Thyroid gland (tissue), 4 donors: Measurements from ENCODE around the gene WDFY4. TPM values are rescaled to one million over a fixed set of nuclear protein-coding genes. Genes with fewer than 3 reads are reported as not detected.

Source experiments
- DNase-seq, 2 donors: peaks; one replicate each; pipeline ENCODE4 v3.0.0-alpha.2; 2019
- H3K27ac ChIP-seq, 3 donors: fragments of 200-600 bp; sonication (generic); 1 replicate in 2 of 3; 2 replicates in 1 of 3; pipeline ENCODE4 v1.5.1; 2016 to 2019; ENCODE audit warnings: mild to moderate bottlenecking in 1 of 3, moderate library complexity in 1 of 3
- H3K27me3 ChIP-seq: fragments of 200-600 bp; sonication (generic); one replicate; pipeline ENCODE4 v1.5.1; 2019
- H3K36me3 ChIP-seq, 2 donors: fragments of 200-600 bp; sonication (generic); one replicate each; pipeline ENCODE4 v1.5.1; 2016 to 2019
- H3K4me1 ChIP-seq, 2 donors: fragments of 200-600 bp; sonication (generic); one replicate each; pipeline ENCODE4 v1.5.1; 2017 to 2019
- H3K4me3 ChIP-seq, 3 donors: fragments of 200-600 bp; sonication (generic); replicated peaks in 1 of 3; 1 replicate in 2 of 3; 2 replicates in 1 of 3; pipeline ENCODE4 v1.5.1; 2016; ENCODE audit warnings: mild to moderate bottlenecking in 1 of 3
- H3K9me3 ChIP-seq: fragments of 200-600 bp; sonication (generic); one replicate; pipeline ENCODE4 v1.5.1; 2017
- POLR2A ChIP-seq, 2 donors: fragments of 450-650 bp; IDR thresholded peaks; one replicate each; pipeline ENCODE4 v1.6.1; 2017; ENCODE audit warnings: antibody characterized with exemption in 2 of 2, mild to moderate bottlenecking in 2 of 2, moderate library complexity in 1 of 2
- WGBS, 2 donors: methylation state at CpG; one replicate each; pipeline ENCODE4 v1.1.5; 2017; 5-methylcytosine and 5-hydroxymethylcytosine counted together
- intact Hi-C: fragments of 100-400 bp; cut with DNase I; formaldehyde crosslinking; loops from one replicate; pipeline ENCODE4 v1.15.1; 2023
- total RNA-seq, 4 donors: library from RNA; depleted of rRNA; stranded (reverse); fragments of >200 nt; gene quantifications; one replicate each; pipeline ENCODE4 v1.2.3, GENCODE V29; 2016
- TF ChIP-seq, protein P1 (sequence below), 6 experiments: fragments of 200-600 bp in 3 of 6; fragments of 450-650 bp in 3 of 6; sonication (generic) in 3 of 6; IDR thresholded peaks; one replicate each; pipeline ENCODE4 v1.5.1; 2016 to 2019; ENCODE audit warnings: antibody characterized with exemption in 6 of 6, mild to moderate bottlenecking in 2 of 6, inconsistent platforms in 1 of 6, moderate library complexity in 1 of 6

Gene WDFY4
- total RNA-seq, 4 donors from 2014 or later: 1.0 to 3.5 (median 1.2) TPM

DNA sequence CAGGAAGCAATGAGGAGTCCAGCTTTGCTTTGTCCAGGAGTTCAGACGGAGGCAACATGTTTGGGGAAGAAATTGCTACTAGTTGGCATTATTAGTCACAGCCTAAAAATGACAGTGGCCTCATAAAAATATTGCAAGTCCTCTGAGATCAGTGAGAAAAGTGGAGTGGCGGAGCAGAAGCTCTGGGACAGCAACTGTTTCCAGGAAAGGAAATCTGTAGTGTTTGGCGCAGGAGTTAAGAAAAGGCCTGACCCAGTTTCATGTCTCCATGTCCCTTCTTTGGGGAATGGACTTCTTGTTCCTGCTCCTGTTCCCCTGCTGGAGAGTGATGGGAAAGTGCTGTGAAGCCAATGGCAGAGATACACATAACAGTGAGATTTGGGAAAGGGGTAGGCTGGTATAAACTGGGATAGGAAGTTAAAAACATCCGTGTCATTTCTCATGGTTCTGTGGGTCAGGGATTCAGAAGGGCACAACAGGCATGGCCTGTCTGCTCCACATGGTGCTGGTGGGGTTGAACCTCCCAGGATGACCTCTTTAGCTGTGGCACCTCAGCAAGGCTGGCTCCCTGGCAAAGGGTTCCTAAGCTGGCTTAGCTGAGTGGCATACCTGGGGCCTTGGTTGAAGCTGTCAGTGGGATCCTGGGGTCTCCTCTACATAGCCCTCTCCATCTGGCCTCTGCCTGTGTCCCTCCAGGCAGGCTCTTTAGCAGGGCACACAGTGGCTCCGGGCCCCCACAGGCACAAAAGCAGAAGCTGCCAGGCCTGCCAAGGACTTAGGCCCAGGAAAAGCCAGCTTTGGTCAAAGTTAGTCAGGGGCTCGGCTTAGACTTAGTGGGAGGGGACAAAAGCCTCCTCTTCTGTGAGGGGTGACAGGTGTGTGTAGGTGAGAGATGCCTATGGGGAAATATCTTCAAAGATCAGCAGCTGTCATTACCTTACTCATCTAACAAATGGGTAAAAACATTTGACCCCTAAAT lies 77.7 kb downstream of the WDFY4 start:
- Histone ChIP-seq H3K27me3 (no peaks in the 10 kb centered on the region), H3K4me3 (no peak overlapping the region), H3K4me1 (no peaks in the 10 kb centered on the region), H3K9me3 (no peaks in the 10 kb centered on the region), H3K27ac (no peak overlapping the region), H3K36me3 (no peaks in the 10 kb centered on the region)
- TF ChIP-seq POLR2A (IDR thresholded peaks at IDR 0.05): no peak
- TF ChIP-seq, protein P1, sequence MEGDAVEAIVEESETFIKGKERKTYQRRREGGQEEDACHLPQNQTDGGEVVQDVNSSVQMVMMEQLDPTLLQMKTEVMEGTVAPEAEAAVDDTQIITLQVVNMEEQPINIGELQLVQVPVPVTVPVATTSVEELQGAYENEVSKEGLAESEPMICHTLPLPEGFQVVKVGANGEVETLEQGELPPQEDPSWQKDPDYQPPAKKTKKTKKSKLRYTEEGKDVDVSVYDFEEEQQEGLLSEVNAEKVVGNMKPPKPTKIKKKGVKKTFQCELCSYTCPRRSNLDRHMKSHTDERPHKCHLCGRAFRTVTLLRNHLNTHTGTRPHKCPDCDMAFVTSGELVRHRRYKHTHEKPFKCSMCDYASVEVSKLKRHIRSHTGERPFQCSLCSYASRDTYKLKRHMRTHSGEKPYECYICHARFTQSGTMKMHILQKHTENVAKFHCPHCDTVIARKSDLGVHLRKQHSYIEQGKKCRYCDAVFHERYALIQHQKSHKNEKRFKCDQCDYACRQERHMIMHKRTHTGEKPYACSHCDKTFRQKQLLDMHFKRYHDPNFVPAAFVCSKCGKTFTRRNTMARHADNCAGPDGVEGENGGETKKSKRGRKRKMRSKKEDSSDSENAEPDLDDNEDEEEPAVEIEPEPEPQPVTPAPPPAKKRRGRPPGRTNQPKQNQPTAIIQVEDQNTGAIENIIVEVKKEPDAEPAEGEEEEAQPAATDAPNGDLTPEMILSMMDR (IDR thresholded peaks at IDR 0.05): no peak
- intact Hi-C loops: no loop called here
- 91% methylated on average over 6 of the region's 6 CpGs for WGBS, 2 donors
- DNase-seq: no peak

DNA sequence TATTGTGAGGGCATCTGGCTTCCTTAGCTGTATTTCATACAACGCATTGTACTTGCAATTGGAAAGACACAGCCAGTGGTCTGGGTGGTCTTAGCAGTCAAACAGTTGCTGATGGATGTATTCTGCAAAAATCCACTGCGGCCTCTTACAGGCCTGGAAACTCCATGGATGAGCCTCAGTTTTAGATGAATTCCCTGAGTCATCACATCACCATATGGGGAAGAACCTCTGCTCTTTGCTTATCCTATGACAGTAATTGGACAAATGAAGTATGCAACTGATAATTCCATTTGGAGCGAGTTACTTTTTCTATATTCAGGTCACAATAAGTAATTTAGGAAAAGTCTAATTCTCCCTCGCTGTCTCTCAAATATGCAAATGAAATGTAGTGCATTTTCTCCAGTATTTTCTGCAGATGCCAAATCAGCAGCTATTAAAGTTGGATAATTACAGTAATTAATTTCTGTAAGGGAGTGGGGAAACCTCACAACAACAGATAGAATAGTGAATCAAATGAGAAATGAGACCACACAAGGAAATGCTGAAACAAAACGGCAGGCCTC lies 78.8 kb downstream of the WDFY4 start:
- Histone ChIP-seq H3K27me3 (no peaks in the 10 kb centered on the region), H3K27ac (no peak overlapping the region), H3K4me3 (no peak overlapping the region), H3K4me1 (no peaks in the 10 kb centered on the region), H3K36me3 (no peaks in the 10 kb centered on the region), H3K9me3 (no peaks in the 10 kb centered on the region)
- WGBS, 2 donors: 88 to 94% methylated on average over 5 of the region's 5 CpGs
- intact Hi-C loops: no loop called here
- TF ChIP-seq POLR2A (IDR thresholded peaks at IDR 0.05): no peak
- TF ChIP-seq, protein P1 (IDR thresholded peaks at IDR 0.05): no peak
- DNase-seq: no peak

DNA sequence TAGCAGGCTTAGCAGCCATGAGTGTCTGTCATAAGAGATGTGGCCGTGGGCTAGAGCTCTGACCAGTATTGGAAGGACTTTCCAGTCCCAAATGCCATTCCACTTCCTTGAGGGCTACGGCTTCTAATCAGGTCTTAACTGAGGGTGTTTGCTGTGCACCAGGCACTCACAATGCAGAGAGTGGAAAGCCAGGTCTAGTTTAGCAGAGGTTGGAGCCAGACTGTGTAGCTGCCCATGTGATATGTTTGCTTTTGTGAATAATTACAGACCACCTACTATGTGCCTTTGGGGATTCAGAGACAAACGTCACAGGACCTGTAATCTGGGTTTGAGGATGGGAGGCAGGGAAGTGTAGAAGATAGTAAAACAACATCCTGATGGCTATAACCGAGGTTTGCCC lies 79.8 kb downstream of the WDFY4 start:
- Histone ChIP-seq H3K36me3 (no peaks in the 10 kb centered on the region), H3K4me3 (no peak overlapping the region), H3K9me3 (no peaks in the 10 kb centered on the region), H3K27ac (no peak overlapping the region), H3K27me3 (no peaks in the 10 kb centered on the region), H3K4me1 (no peaks in the 10 kb centered on the region)
- WGBS, 2 donors: 83 to 85% methylated on average over 4 of the region's 4 CpGs
- TF ChIP-seq, protein P1 (IDR thresholded peaks at IDR 0.05): no peak
- TF ChIP-seq POLR2A (IDR thresholded peaks at IDR 0.05): no peak
- DNase-seq: no peak
- intact Hi-C loops: no loop called here

DNA sequence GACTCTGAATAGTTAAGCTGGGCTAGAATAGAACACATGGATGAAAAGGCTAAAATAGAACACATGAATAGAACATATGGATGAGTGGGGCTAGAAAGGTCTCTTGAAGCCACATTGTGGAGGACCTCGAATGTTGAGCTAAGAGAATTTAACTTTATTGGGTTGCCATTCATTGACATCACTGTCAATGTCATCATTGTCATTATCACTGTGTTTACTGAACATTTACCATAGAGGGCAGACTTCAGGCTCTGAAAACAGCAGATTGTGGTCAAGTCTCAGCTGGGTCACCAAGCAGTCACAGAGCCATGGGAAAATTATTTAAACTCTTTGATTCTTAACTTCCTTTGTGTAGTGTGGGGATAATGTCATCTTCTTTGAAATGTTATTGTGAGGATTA lies 80.4 kb downstream of the WDFY4 start:
- Histone ChIP-seq H3K36me3 (no peaks in the 10 kb centered on the region), H3K4me3 (no peak overlapping the region), H3K4me1 (no peaks in the 10 kb centered on the region), H3K27me3 (no peaks in the 10 kb centered on the region), H3K9me3 (no peaks in the 10 kb centered on the region), H3K27ac (no peak overlapping the region)
- intact Hi-C loops: no loop called here
- 74 to 88% methylated on average over 1 of the region's 1 CpG for WGBS, 2 donors
- no peak for DNase-seq
- TF ChIP-seq, protein P1 (IDR thresholded peaks at IDR 0.05): no peak
- TF ChIP-seq POLR2A (IDR thresholded peaks at IDR 0.05): no peak

DNA sequence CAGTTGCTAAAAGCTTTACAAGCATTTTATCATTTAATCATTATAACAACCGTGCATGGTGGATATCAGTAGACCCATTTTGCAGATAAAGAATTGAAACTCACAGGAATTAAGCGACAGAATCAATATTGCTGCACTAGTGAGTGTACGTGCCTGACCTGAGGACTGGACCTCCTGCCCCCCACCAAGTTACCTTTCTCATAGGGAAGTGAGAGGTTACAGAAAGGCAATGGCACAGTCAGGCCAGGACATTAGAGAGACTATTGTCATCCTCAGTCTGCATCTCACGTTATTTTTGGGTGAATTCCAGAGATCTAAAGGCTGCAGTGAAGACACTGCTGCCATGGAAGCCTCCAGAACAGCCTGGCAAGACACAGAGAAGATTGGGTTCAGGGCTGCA lies 80.9 kb downstream of the WDFY4 start:
- intact Hi-C loops: no loop called here
- TF ChIP-seq POLR2A (IDR thresholded peaks at IDR 0.05): no peak
- TF ChIP-seq, protein P1 (IDR thresholded peaks at IDR 0.05): no peak
- no peaks in the 10 kb centered on the region for H3K27me3 ChIP-seq
- H3K4me1 ChIP-seq: no peaks in the 10 kb centered on the region
- no peak for DNase-seq
- WGBS, 2 donors: 93 to 94% methylated on average over 4 of the region's 4 CpGs
- no peak overlapping the region for H3K27ac ChIP-seq
- H3K4me3 ChIP-seq: no peak overlapping the region
- H3K36me3 ChIP-seq: no peaks in the 10 kb centered on the region
- H3K9me3 ChIP-seq: no peaks in the 10 kb centered on the region
